HL-60 (cell line): ENCODE measurements around the gene CNTNAP2.

ENCODE experiments used
- DNase-seq, 2 experiments: peaks; one replicate each; pipeline ENCODE4 v3.0.0-alpha.2; 2010 to 2020; ENCODE audit warnings: low read depth in 1 of 2, low spot score in 1 of 2
- H3K27ac ChIP-seq: fragments of 250-450 bp; sonication (Bioruptor Pico); replicated peaks from 2 replicates; pipeline ENCODE4 v1.5.1; 2020; ENCODE audit warnings: mild to moderate bottlenecking, moderate library complexity
- H3K27me3 ChIP-seq: fragments of 250-450 bp; sonication (Bioruptor Pico); 2 replicates; pipeline ENCODE4 v1.5.1; 2021; ENCODE audit warnings: mild to moderate bottlenecking, moderate library complexity; ENCODE audit not compliant: insufficient read depth, poor library complexity, severe bottlenecking
- H3K4me3 ChIP-seq: replicated peaks from 2 replicates; pipeline ENCODE4 v1.5.1; 2011; ENCODE audit warnings: mild to moderate bottlenecking, control low read depth, low read length; ENCODE audit not compliant: insufficient read depth
- GABPA ChIP-seq: IDR thresholded peaks from 2 replicates; pipeline ENCODE4 v1.6.1; 2012; ENCODE audit warnings: low read depth
- POLR2AphosphoS5 ChIP-seq: IDR thresholded peaks from 2 replicates; pipeline ENCODE4 v1.6.1; 2012; ENCODE audit warnings: low read depth
- REST ChIP-seq: IDR thresholded peaks from 2 replicates; pipeline ENCODE4 v1.6.1; 2012; ENCODE audit warnings: low read depth; ENCODE audit not compliant: insufficient replicate concordance
- SPI1 ChIP-seq: IDR thresholded peaks from 2 replicates; pipeline ENCODE4 v1.6.1; 2012; ENCODE audit warnings: low read depth, mild to moderate bottlenecking, borderline replicate concordance
- TF ChIP-seq, protein P1 (sequence below): IDR thresholded peaks from one replicate; pipeline ENCODE4 v1.5.1; 2011; ENCODE audit warnings: low read length, control low read depth, inconsistent platforms; ENCODE audit not compliant: insufficient read depth

The CNTNAP2 gene

DNA sequence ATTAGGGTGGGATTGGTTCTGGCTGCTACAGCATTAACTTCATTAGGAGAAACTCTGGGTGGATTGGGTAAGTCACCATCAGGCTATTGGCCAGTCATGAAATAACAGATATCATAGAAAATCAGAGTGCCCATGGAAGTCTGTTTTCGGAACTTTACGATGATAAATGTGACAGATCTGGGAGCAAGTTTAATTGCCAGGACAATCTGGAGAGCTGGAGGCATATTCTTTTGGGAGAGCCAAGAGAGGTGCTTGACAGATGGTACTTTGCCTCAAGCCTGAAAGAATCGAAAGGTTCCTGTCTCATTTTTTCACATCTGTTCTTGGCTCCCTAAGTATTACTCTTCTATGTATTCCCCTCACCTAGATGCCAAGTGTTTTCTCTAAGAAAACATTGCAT is 369.9 kb downstream of the CNTNAP2 start:
- no peak for DNase-seq
- TF ChIP-seq GABPA (no peak), POLR2AphosphoS5 (no peak), REST (no peak), SPI1 (no peak)
- TF ChIP-seq, protein P1, sequence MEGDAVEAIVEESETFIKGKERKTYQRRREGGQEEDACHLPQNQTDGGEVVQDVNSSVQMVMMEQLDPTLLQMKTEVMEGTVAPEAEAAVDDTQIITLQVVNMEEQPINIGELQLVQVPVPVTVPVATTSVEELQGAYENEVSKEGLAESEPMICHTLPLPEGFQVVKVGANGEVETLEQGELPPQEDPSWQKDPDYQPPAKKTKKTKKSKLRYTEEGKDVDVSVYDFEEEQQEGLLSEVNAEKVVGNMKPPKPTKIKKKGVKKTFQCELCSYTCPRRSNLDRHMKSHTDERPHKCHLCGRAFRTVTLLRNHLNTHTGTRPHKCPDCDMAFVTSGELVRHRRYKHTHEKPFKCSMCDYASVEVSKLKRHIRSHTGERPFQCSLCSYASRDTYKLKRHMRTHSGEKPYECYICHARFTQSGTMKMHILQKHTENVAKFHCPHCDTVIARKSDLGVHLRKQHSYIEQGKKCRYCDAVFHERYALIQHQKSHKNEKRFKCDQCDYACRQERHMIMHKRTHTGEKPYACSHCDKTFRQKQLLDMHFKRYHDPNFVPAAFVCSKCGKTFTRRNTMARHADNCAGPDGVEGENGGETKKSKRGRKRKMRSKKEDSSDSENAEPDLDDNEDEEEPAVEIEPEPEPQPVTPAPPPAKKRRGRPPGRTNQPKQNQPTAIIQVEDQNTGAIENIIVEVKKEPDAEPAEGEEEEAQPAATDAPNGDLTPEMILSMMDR = no peak
- Histone ChIP-seq H3K4me3 (no peak overlapping the region), H3K27ac (no peak overlapping the region), H3K27me3 (no peaks in the 10 kb centered on the region)

DNA sequence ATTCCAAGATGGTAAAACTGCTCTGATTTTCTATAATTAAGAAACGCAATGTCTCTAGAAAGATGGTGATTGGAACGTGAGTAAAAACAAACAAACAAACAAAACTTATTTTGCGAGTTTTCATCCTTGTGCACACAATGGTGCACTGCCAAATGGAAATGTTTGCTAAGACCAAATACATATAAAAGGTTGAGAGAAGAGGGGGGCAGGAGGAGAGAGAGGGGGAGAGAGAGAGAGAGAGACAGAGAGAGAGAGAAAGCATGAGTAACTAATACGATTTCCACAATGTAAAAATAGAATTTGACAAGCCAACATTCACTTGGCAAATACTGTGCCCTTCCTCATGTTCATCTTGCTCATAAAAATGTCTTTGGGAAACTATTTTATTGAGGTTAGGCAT is 375.4 kb downstream of the CNTNAP2 start:
- DNase-seq = no peak
- no peak overlapping the region for H3K4me3 ChIP-seq
- no peaks in the 10 kb centered on the region for H3K27me3 ChIP-seq
- H3K27ac ChIP-seq = no peak overlapping the region
- TF ChIP-seq, protein P1 = no peak
- TF ChIP-seq REST (no peak), GABPA (no peak), POLR2AphosphoS5 (no peak), SPI1 (no peak)

DNA sequence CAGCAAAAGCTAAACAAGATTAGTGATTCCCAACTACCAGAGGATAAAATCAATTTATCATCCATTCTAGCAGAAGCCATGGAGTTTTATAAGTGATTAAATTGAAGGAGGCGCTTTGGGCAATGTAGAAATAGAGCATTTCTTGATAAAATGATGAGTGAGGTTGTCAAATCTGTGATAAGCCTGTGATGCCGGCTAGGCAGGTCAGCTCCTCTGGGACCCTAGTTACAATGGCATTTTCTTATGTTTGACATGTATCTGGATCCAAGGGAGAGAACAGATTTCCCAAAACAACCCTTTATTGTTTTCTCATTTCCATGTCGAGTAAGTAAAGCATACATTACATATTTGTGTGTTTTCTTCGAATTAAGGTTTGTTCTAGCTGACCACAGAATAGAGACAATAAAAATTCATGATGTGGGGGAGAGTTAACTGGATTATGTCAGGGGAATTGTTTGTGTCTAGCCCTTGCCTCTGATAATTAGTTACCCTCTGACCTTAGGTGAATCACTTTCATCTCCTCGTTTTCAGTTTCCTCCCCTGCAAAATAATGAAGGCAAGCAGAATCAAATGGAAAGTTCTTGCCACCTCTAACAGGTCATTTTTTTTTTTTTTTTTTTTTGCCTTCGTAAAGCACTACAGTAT is 378.5 kb downstream of the CNTNAP2 start:
- no peak overlapping the region for H3K4me3 ChIP-seq
- H3K27me3 ChIP-seq = no peaks in the 10 kb centered on the region
- TF ChIP-seq POLR2AphosphoS5 = no peak
- no peak overlapping the region for H3K27ac ChIP-seq
- DNase-seq = no peak

DNA sequence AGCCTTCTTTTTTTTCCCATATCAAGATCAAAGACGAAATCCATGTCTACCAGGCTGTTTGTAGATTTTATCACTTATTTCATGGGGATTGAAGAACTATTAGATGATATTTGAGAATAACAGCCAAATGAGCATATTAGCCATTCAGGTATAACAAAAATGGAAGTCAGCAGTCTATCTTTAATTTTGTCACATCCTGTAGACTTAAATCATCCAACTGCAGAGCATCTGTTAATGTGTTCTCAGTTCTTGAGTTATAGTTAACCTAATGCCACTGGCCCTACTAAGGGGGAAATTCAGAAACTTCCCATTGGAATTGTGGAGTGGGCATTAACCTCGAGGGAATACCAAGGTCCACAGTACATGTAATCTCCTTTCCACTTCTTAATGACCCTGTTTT is 380.1 kb downstream of the CNTNAP2 start:
- TF ChIP-seq GABPA (no peak), REST (no peak), SPI1 (no peak), POLR2AphosphoS5 (no peak)
- TF ChIP-seq, protein P1 = no peak
- H3K4me3 ChIP-seq = no peak overlapping the region
- no peak overlapping the region for H3K27ac ChIP-seq
- no peaks in the 10 kb centered on the region for H3K27me3 ChIP-seq
- DNase-seq = no peak
